Measurements from ENCODE around the gene ALAS2. TPM values are rescaled to one million over a fixed set of nuclear protein-coding genes. Genes with fewer than 3 reads are reported as not detected.

The ALAS2 gene
- total and polyA plus RNA-seq, 8 donors = 18.4 TPM; not detected in 7

- H3K36me3 ChIP-seq = no peaks in the 10 kb centered on the region
- intact Hi-C loops (cut with DNase I; ENCODE audit: low total_unique reads) = no loop called here
- no peak for DNase-seq
- TF ChIP-seq POLR2AphosphoS5 (IDR thresholded peaks at IDR 0.05) (no peak), EP300 (IDR thresholded peaks at IDR 0.05) (no peak), POLR2A (IDR thresholded peaks at IDR 0.05) (no peak), CTCF (IDR thresholded peaks at IDR 0.05) (no peak)
- peaks cover 0 to 3% (median 0%) of the 10 kb centered on the region in 4 donors for H3K9me3 ChIP-seq
- H3K27ac ChIP-seq = no peak overlapping the region
- WGBS, 5 donors = 73 to 85% (median 78%) methylated on average over 2 of the region's 2 CpGs
- H3K27me3 ChIP-seq = peaks cover 0 to 4% (median 0%) of the 10 kb centered on the region in 3 donors
- H3K4me1 ChIP-seq = no peaks in the 10 kb centered on the region
- no peak overlapping the region for H3K4me3 ChIP-seq
These were observed 2.7 kb upstream of the ALAS2 start for GRCh38 chrX:55033429-55033828.

- Histone ChIP-seq H3K27me3 (peaks cover 0 to 10% (median 0%) of the 10 kb centered on the region in 3 donors), H3K4me1 (no peaks in the 10 kb centered on the region), H3K4me3 (no peak overlapping the region), H3K9me3 (no peaks in the 10 kb centered on the region), H3K27ac (no peak overlapping the region), H3K36me3 (no peaks in the 10 kb centered on the region)
- 47 to 82% (median 72%) methylated on average over 2 of the region's 2 CpGs for WGBS, 5 donors
- intact Hi-C loops (cut with DNase I; ENCODE audit: low total_unique reads) = no loop called here
- no peak for TF ChIP-seq EP300 (IDR thresholded peaks at IDR 0.05)
- TF ChIP-seq POLR2AphosphoS5 (IDR thresholded peaks at IDR 0.05) = no peak
- no peak for TF ChIP-seq CTCF (IDR thresholded peaks at IDR 0.05)
- TF ChIP-seq POLR2A (IDR thresholded peaks at IDR 0.05) = no peak
- DNase-seq = no peak
These were observed 1.5 kb downstream of the ALAS2 start for GRCh38 chrX:55029291-55029690.

- intact Hi-C loops (cut with DNase I; ENCODE audit: low total_unique reads) = no loop called here
- H3K27me3 ChIP-seq = peaks cover 0 to 10% (median 0%) of the 10 kb centered on the region in 3 donors
- H3K4me1 ChIP-seq = no peaks in the 10 kb centered on the region
- no peaks in the 10 kb centered on the region for H3K9me3 ChIP-seq
- no peak overlapping the region for H3K27ac ChIP-seq
- H3K36me3 ChIP-seq = no peaks in the 10 kb centered on the region
- TF ChIP-seq CTCF (IDR thresholded peaks at IDR 0.05) (no peak), POLR2A (IDR thresholded peaks at IDR 0.05) (no peak), POLR2AphosphoS5 (IDR thresholded peaks at IDR 0.05) (no peak), EP300 (IDR thresholded peaks at IDR 0.05) (no peak)
- no peak overlapping the region for H3K4me3 ChIP-seq
- DNase-seq = no peak
These were observed 2.2 kb downstream of the ALAS2 start for GRCh38 chrX:55028611-55029010.

GRCh38 chrX:55028040-55028439 is 2.7 kb downstream of the ALAS2 start:
- Histone ChIP-seq H3K9me3 (no peaks in the 10 kb centered on the region), H3K27me3 (peaks cover 0 to 10% (median 0%) of the 10 kb centered on the region in 3 donors), H3K36me3 (no peaks in the 10 kb centered on the region), H3K4me3 (no peak overlapping the region), H3K27ac (no peak overlapping the region), H3K4me1 (no peaks in the 10 kb centered on the region)
- TF ChIP-seq POLR2AphosphoS5 (IDR thresholded peaks at IDR 0.05) = no peak
- no peak for TF ChIP-seq POLR2A (IDR thresholded peaks at IDR 0.05)
- no peak for TF ChIP-seq CTCF (IDR thresholded peaks at IDR 0.05)
- no peak for TF ChIP-seq EP300 (IDR thresholded peaks at IDR 0.05)
- intact Hi-C loops (cut with DNase I; ENCODE audit: low total_unique reads) = no loop called here
- no peak for DNase-seq
- WGBS, 5 donors = 52 to 81% (median 79%) methylated on average over 4 of the region's 4 CpGs

Measured in stomach (tissue), 9 donors.